Measurements from ENCODE around the gene ZNF668. TPM values are rescaled to one million over a fixed set of nuclear protein-coding genes. Genes with fewer than 3 reads are reported as not detected.
A peak's percentile ranks its signal among the peaks of the same experiment; 100 is the strongest.

Gene ZNF668
- total and polyA plus RNA-seq, 2 of the 13 experiments (the other 11 are each of a cell fraction or from before 2014, with no cell fraction given): 3.8 to 9.8 TPM

DNA sequence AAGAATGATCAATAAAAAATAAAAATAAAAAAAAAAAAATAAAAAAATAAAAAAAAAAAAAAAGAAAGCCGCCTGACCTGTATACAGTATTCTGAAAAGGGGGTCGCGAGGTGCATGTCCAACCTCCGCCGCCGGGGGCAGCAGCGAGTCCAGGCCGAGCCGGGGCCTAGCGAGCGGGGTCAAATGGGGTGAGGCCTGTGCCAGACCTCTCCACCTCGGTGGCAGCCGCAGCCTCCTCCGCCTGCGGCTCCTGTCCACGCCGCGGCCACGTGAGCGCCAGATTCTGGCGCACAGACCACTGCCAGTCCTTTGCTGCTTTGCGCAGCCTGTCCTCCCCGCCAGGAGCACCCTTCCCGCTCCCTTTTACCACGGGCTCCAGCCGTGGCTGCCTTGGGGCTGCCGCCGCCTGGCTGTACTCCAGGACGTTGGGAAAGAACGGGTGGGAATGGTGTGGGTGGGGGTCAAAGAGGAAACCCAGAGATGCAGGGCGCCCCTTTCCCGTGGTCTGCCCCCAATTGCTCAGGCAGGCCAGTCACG, 31.7 kb upstream of the ZNF668 start (continued):
- TF ChIP-seq, protein P1, sequence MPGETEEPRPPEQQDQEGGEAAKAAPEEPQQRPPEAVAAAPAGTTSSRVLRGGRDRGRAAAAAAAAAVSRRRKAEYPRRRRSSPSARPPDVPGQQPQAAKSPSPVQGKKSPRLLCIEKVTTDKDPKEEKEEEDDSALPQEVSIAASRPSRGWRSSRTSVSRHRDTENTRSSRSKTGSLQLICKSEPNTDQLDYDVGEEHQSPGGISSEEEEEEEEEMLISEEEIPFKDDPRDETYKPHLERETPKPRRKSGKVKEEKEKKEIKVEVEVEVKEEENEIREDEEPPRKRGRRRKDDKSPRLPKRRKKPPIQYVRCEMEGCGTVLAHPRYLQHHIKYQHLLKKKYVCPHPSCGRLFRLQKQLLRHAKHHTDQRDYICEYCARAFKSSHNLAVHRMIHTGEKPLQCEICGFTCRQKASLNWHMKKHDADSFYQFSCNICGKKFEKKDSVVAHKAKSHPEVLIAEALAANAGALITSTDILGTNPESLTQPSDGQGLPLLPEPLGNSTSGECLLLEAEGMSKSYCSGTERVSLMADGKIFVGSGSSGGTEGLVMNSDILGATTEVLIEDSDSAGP (CRISPR knock-in tag; IDR thresholded peaks at IDR 0.05; ENCODE audit: borderline replicate concordance): peak; percentile 89
- TF ChIP-seq ZNF143 (CRISPR knock-in tag; IDR thresholded peaks at IDR 0.05) (peak; percentile 75), NFIB (CRISPR knock-in tag; IDR thresholded peaks at IDR 0.05; ENCODE audit: borderline replicate concordance) (no peak), MED1 (CRISPR knock-in tag; IDR thresholded peaks at IDR 0.05) (peak; percentile 98), LCORL (IDR thresholded peaks at IDR 0.05) (no peak), LCORL (CRISPR knock-in tag; IDR thresholded peaks at IDR 0.05) (peak; percentile 96), NCOA5 (CRISPR knock-in tag; IDR thresholded peaks at IDR 0.05) (no peak; the same call in 1 of the 2 replicates), ZNF24 (IDR thresholded peaks at IDR 0.05) (0 out of 2 replicates have a peak, but pooled peaks have one; percentile 31), MATR3 (CRISPR knock-in tag; IDR thresholded peaks at IDR 0.05) (no peak), ZNF264 (CRISPR knock-in tag; IDR thresholded peaks at IDR 0.05) (peak; percentile 82; the same call in 1 of the 2 replicates), KDM2A (CRISPR knock-in tag; IDR thresholded peaks at IDR 0.05; ENCODE audit: borderline replicate concordance, low read depth) (peak; percentile 98), SCMH1 (CRISPR knock-in tag; IDR thresholded peaks at IDR 0.05; ENCODE audit: borderline replicate concordance) (no peak)
- TF ChIP-seq, protein P2, sequence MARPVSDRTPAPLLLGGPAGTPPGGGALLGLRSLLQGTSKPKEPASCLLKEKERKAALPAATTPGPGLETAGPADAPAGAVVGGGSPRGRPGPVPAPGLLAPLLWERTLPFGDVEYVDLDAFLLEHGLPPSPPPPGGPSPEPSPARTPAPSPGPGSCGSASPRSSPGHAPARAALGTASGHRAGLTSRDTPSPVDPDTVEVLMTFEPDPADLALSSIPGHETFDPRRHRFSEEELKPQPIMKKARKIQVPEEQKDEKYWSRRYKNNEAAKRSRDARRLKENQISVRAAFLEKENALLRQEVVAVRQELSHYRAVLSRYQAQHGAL (CRISPR knock-in tag; IDR thresholded peaks at IDR 0.05; ENCODE audit: not compliant biosample characterization): peak; percentile 91
- TF ChIP-seq, protein P3, sequence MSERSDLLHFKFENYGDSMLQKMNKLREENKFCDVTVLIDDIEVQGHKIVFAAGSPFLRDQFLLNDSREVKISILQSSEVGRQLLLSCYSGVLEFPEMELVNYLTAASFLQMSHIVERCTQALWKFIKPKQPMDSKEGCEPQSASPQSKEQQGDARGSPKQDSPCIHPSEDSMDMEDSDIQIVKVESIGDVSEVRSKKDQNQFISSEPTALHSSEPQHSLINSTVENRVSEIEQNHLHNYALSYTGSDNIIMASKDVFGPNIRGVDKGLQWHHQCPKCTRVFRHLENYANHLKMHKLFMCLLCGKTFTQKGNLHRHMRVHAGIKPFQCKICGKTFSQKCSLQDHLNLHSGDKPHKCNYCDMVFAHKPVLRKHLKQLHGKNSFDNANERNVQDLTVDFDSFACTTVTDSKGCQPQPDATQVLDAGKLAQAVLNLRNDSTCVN (CRISPR knock-in tag; IDR thresholded peaks at IDR 0.05; ENCODE audit: borderline replicate concordance): peak; percentile 93
- TF ChIP-seq, protein P4, sequence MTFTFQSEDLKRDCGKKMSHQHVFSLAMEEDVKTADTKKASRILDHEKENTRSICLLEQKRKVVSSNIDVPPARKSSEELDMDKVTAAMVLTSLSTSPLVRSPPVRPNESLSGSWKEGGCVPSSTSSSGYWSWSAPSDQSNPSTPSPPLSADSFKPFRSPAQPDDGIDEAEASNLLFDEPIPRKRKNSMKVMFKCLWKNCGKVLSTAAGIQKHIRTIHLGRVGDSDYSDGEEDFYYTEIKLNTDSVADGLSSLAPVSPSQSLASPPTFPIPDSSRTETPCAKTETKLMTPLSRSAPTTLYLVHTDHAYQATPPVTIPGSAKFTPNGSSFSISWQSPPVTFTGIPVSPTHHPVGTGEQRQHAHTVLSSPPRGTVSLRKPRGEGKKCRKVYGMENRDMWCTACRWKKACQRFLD (CRISPR knock-in tag; IDR thresholded peaks at IDR 0.05; ENCODE audit: borderline replicate concordance): peak; percentile 97
- TF ChIP-seq, protein P5, sequence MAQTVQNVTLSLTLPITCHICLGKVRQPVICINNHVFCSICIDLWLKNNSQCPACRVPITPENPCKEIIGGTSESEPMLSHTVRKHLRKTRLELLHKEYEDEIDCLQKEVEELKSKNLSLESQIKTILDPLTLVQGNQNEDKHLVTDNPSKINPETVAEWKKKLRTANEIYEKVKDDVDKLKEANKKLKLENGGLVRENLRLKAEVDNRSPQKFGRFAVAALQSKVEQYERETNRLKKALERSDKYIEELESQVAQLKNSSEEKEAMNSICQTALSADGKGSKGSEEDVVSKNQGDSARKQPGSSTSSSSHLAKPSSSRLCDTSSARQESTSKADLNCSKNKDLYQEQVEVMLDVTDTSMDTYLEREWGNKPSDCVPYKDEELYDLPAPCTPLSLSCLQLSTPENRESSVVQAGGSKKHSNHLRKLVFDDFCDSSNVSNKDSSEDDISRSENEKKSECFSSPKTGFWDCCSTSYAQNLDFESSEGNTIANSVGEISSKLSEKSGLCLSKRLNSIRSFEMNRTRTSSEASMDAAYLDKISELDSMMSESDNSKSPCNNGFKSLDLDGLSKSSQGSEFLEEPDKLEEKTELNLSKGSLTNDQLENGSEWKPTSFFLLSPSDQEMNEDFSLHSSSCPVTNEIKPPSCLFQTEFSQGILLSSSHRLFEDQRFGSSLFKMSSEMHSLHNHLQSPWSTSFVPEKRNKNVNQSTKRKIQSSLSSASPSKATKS (CRISPR knock-in tag; IDR thresholded peaks at IDR 0.05): peak; percentile 61; the same call in 1 of the 2 replicates
- TF ChIP-seq, protein P6, sequence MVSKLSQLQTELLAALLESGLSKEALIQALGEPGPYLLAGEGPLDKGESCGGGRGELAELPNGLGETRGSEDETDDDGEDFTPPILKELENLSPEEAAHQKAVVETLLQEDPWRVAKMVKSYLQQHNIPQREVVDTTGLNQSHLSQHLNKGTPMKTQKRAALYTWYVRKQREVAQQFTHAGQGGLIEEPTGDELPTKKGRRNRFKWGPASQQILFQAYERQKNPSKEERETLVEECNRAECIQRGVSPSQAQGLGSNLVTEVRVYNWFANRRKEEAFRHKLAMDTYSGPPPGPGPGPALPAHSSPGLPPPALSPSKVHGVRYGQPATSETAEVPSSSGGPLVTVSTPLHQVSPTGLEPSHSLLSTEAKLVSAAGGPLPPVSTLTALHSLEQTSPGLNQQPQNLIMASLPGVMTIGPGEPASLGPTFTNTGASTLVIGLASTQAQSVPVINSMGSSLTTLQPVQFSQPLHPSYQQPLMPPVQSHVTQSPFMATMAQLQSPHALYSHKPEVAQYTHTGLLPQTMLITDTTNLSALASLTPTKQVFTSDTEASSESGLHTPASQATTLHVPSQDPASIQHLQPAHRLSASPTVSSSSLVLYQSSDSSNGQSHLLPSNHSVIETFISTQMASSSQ (IDR thresholded peaks at IDR 0.05; ENCODE audit: low read depth): peak; percentile 45; the same call in 1 of the 2 replicates
- TF ChIP-seq, protein P6 (CRISPR knock-in tag; IDR thresholded peaks at IDR 0.05; ENCODE audit: borderline replicate concordance): peak; percentile 87; the same call in 1 of the 2 replicates

All from HepG2 (cell line).